Neuronal stem cell (in vitro differentiated cells): ENCODE measurements around the gene CYP3A7.

Experiments used
- DNase-seq: peaks from one replicate; pipeline ENCODE4 v3.0.0-alpha.2; 2013; ENCODE audit warnings: low spot score
- H2AFZ ChIP-seq: one replicate; pipeline ENCODE4 v1.6.1; 2013; ENCODE audit warnings: mild to moderate bottlenecking, low read length, inconsistent platforms
- H2AK5ac ChIP-seq: 2 replicates; pipeline ENCODE4 v1.6.1; 2013; ENCODE audit warnings: low read depth, mild to moderate bottlenecking, inconsistent platforms, low read length, moderate library complexity, mixed read lengths
- H2BK120ac ChIP-seq: 2 replicates; pipeline ENCODE4 v1.6.1; 2013; ENCODE audit warnings: low read depth, mild to moderate bottlenecking, inconsistent platforms, low read length, moderate library complexity, mixed read lengths
- H2BK12ac ChIP-seq: one replicate; pipeline ENCODE4 v1.6.1; 2013; ENCODE audit warnings: low read length, inconsistent platforms
- H2BK15ac ChIP-seq: 2 replicates; pipeline ENCODE4 v1.6.1; 2013; ENCODE audit warnings: mild to moderate bottlenecking, low read length, inconsistent platforms, mixed read lengths
- H2BK5ac ChIP-seq: one replicate; pipeline ENCODE4 v1.6.1; 2013; ENCODE audit warnings: inconsistent platforms, mild to moderate bottlenecking, low read length, moderate library complexity
- H3K14ac ChIP-seq: one replicate; pipeline ENCODE4 v1.6.1; 2013; ENCODE audit warnings: low read length, inconsistent platforms
- H3K18ac ChIP-seq: 2 replicates; pipeline ENCODE4 v1.6.1; 2013; ENCODE audit warnings: low read length, inconsistent platforms
- H3K23ac ChIP-seq: 2 replicates; pipeline ENCODE4 v1.6.1; 2013; ENCODE audit warnings: low read depth, mild to moderate bottlenecking, mixed read lengths, low read length, inconsistent platforms; ENCODE audit not compliant: poor library complexity
- H3K27ac ChIP-seq: replicated peaks from 3 replicates; pipeline ENCODE4 v1.5.1; 2013; ENCODE audit warnings: low read length, inconsistent platforms
- H3K27me3 ChIP-seq, 3 experiments: 2 replicates each; pipeline ENCODE4 v1.6.1; 2013; ENCODE audit warnings: low read length in 3 of 3, mild to moderate bottlenecking in 2 of 3, inconsistent platforms in 1 of 3, low read depth in 1 of 3, mixed read lengths in 1 of 3, moderate library complexity in 1 of 3; ENCODE audit not compliant: control insufficient read depth in 3 of 3, insufficient read depth in 3 of 3
- H3K36me3 ChIP-seq, 2 donors: replicated peaks in 1 of 2; 2 replicates each; pipeline ENCODE4 v1.6.1; 2013; ENCODE audit warnings: low read length in 2 of 2; ENCODE audit not compliant: control insufficient read depth in 2 of 2, insufficient read depth in 2 of 2
- H3K4ac ChIP-seq: 2 replicates; pipeline ENCODE4 v1.6.1; 2013; ENCODE audit warnings: inconsistent platforms, mild to moderate bottlenecking, low read length, moderate library complexity
- H3K4me1 ChIP-seq, 2 donors: 1 replicate in 1 of 2; 2 replicates in 1 of 2; pipeline ENCODE4 v1.6.1; 2013; ENCODE audit warnings: low read length in 2 of 2, low read depth in 1 of 2; ENCODE audit not compliant: control insufficient read depth in 2 of 2, insufficient read depth in 1 of 2
- H3K4me2 ChIP-seq: one replicate; pipeline ENCODE4 v1.6.1; 2013; ENCODE audit warnings: mild to moderate bottlenecking, low read length, inconsistent platforms; ENCODE audit not compliant: insufficient read depth, poor library complexity, severe bottlenecking
- H3K4me3 ChIP-seq, 2 donors: 2 replicates each; pipeline ENCODE4 v1.5.1; 2013; ENCODE audit warnings: low read length in 2 of 2, mild to moderate bottlenecking in 2 of 2, inconsistent platforms in 1 of 2, moderate library complexity in 1 of 2
- H3K79me1 ChIP-seq: one replicate; pipeline ENCODE4 v1.6.1; 2013; ENCODE audit warnings: low read depth, mild to moderate bottlenecking, inconsistent platforms, low read length, moderate library complexity
- H3K9ac ChIP-seq: one replicate; pipeline ENCODE4 v1.6.1; 2013; ENCODE audit warnings: mild to moderate bottlenecking, low read depth, low read length, inconsistent platforms; ENCODE audit not compliant: poor library complexity
- H3K9me3 ChIP-seq, 2 donors: replicated peaks in 1 of 2; 2 replicates each; pipeline versions ENCODE3 to v1.6.1; 2013; ENCODE audit warnings: low read length in 2 of 2, mild to moderate bottlenecking in 2 of 2, inconsistent platforms in 1 of 2, low read depth in 1 of 2, mixed read lengths in 1 of 2, moderate library complexity in 1 of 2; ENCODE audit not compliant: control insufficient read depth in 2 of 2, insufficient read depth in 1 of 2
- H4K8ac ChIP-seq: one replicate; pipeline ENCODE4 v1.6.1; 2013; ENCODE audit warnings: low read depth, mild to moderate bottlenecking, inconsistent platforms, low read length, moderate library complexity
- H4K91ac ChIP-seq: one replicate; pipeline ENCODE4 v1.6.1; 2013; ENCODE audit warnings: low read length, low read depth, mild to moderate bottlenecking, inconsistent platforms; ENCODE audit not compliant: poor library complexity
- WGBS, 2 donors: extraction: QIAGEN DNeasy Blood & Tissue Kit; methylation state at CpG; one replicate each; pipeline ENCODE4 v1.1.7; 2013; ENCODE audit warnings: missing lambda C conversion rate in 2 of 2, mixed read lengths in 1 of 2; ENCODE audit not compliant: insufficient read length in 2 of 2, insufficient replicate concordance in 1 of 2; ENCODE audit errors: extremely low coverage in 2 of 2; 5-methylcytosine and 5-hydroxymethylcytosine counted together

Gene CYP3A7

DNA sequence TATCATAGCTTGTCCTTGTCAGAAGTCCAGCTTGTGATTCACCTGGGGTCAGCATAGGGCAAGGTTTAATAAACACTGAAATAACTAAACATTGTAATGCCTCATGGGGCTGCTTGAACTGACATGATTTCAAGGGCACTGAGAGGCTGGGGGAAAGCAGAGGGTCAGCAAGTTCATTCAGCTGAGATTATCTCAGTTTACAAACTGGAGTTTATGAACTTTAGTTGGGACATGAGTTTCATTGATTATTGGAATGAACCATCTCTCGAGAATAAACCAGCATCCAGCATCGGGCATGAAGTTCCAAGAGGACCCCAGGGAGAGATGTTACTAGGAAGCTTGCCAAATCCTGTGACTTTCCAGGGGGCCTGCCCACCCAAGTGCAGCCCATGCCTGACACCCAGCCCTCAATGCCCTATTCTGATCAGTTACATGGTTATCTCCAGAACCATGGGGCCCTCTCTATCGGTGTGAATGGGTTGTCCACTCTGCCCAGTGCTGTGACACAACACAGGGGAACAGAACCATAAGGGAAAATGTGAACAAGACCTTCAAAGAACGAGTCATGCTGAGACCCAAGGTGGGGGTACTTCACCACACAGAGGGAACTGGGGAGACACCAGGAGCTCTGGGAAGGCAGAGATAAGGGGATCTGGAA, 7.9 kb upstream of the CYP3A7 start:
- no peak overlapping the region for H3K18ac ChIP-seq
- H2BK120ac ChIP-seq, result no peak overlapping the region
- no CpG with 5 or more reads among the region's 4 CpGs for WGBS, 2 donors
- peaks cover 0 to 2% of the 10 kb centered on the region in 2 donors for H3K9me3 ChIP-seq
- no peak for DNase-seq
- H4K91ac ChIP-seq, result no peak overlapping the region
- no peak overlapping the region for H3K23ac ChIP-seq
- no peak overlapping the region for H2BK5ac ChIP-seq
- no peak overlapping the region for H3K4ac ChIP-seq
- H3K9ac ChIP-seq, result no peak overlapping the region
- no peak overlapping the region for H2BK12ac ChIP-seq
- H3K27ac ChIP-seq, result no peak overlapping the region
- no peak overlapping the region for H2BK15ac ChIP-seq
- H3K4me3 ChIP-seq, result no peak overlapping the region
- H3K4me1 ChIP-seq, result peaks cover 0 to under 1% of the 10 kb centered on the region in 2 donors
- H4K8ac ChIP-seq, result no peak overlapping the region
- no peaks in the 10 kb centered on the region for H3K79me1 ChIP-seq
- H3K27me3 ChIP-seq, result no peaks in the 10 kb centered on the region
- H2AFZ ChIP-seq, result no peak overlapping the region
- no peak overlapping the region for H3K14ac ChIP-seq
- no peaks in the 10 kb centered on the region for H3K36me3 ChIP-seq
- H3K4me2 ChIP-seq, result no peak overlapping the region
- no peak overlapping the region for H2AK5ac ChIP-seq

DNA sequence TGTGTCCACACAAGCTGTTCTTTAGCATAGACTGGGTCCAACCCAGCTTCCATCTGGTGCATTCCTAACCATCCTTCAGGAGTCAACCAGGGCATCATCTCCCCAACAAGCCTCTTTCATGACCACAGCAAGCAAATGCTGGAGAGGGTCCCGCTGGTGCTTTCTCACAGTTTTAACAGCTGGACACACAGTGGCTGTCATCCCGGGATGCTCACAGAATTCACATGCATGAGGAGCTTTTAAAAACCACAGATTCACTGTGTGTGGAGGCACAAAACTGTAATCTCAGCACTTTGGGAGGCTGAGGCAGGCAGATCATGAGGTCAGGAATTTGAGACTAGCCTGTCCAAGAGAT, 6.4 kb upstream of the CYP3A7 start:
- Histone ChIP-seq H2BK120ac (no peak overlapping the region), H3K4me3 (no peak overlapping the region), H3K27ac (no peak overlapping the region), H3K23ac (no peak overlapping the region), H2AFZ (no peak overlapping the region), H3K18ac (no peak overlapping the region), H3K4me1 (no peaks in the 10 kb centered on the region), H3K27me3 (no peaks in the 10 kb centered on the region), H2BK12ac (no peak overlapping the region), H2BK15ac (no peak overlapping the region), H3K14ac (no peak overlapping the region), H3K4ac (no peak overlapping the region), H3K79me1 (no peaks in the 10 kb centered on the region), H3K36me3 (no peaks in the 10 kb centered on the region), H3K9me3 (peaks cover 0 to 2% of the 10 kb centered on the region in 2 donors), H2BK5ac (no peak overlapping the region), H3K4me2 (no peak overlapping the region), H4K8ac (no peak overlapping the region), H3K9ac (no peak overlapping the region), H4K91ac (no peak overlapping the region), H2AK5ac (no peak overlapping the region)
- WGBS, 2 donors, result no CpG with 5 or more reads among the region's 2 CpGs
- DNase-seq, result no peak

DNA sequence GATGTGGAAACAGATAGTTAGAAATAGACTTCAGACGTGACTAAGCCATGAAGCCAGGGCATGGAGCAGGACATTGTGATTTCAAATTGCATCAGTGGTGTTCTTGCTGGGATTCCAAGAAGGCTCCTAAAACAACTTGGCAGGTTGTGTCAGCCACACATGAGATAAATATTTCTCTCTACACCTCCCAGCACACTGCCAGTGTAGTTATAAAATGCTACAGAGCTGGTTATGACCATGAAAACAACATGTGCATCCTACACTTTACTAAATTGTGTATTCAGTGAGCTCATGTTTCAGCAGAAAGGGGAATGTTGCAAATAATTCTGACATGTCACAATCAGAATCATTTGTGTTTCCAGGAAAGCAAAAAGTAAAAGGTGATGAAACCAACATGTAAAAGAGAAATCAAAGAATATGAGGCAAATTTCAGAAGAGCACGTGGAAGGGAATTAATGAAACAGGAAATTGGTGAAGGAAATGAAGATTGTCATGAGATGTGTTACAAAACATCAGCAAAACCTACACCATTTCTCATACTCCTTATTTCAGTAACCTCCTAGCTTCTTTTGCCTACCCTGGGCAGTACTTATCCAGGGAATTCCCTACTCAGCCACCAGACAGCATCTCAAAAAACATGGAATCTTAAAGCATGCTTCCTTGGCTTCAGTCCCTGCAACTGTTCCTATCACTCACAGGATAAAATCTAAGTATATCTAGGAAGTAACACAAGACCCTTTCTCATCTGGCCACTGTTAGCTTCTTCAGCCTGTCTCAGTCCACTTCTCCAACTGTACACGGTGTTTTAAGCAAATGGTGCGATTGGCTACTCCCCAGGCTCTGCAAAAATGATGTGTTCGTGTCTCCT, 5.8 kb upstream of the CYP3A7 start:
- Histone ChIP-seq H2BK5ac (no peak overlapping the region), H3K4me3 (no peak overlapping the region), H3K27ac (no peak overlapping the region), H3K23ac (no peak overlapping the region), H2AK5ac (no peak overlapping the region), H3K9ac (no peak overlapping the region), H4K8ac (no peak overlapping the region), H3K14ac (no peak overlapping the region), H2BK15ac (no peak overlapping the region), H3K4ac (no peak overlapping the region), H3K18ac (no peak overlapping the region), H4K91ac (no peak overlapping the region), H3K79me1 (no peaks in the 10 kb centered on the region), H3K4me2 (no peak overlapping the region), H3K4me1 (no peaks in the 10 kb centered on the region), H2BK120ac (no peak overlapping the region), H3K27me3 (no peaks in the 10 kb centered on the region), H2AFZ (no peak overlapping the region), H2BK12ac (no peak overlapping the region), H3K36me3 (no peaks in the 10 kb centered on the region), H3K9me3 (peaks cover 0 to 2% of the 10 kb centered on the region in 2 donors)
- DNase-seq, result no peak
- WGBS, 2 donors, result no CpG with 5 or more reads among the region's 5 CpGs
